ENCODE data around the gene STAC2.
A peak's percentile ranks its signal among the peaks of the same experiment; 100 is the strongest.
"Not testable (repeated sequence)": the region's sequence is repeated elsewhere in the genome, so short reads cannot be mapped to it uniquely, and the experiment has no call there.

Gene STAC2

DNA sequence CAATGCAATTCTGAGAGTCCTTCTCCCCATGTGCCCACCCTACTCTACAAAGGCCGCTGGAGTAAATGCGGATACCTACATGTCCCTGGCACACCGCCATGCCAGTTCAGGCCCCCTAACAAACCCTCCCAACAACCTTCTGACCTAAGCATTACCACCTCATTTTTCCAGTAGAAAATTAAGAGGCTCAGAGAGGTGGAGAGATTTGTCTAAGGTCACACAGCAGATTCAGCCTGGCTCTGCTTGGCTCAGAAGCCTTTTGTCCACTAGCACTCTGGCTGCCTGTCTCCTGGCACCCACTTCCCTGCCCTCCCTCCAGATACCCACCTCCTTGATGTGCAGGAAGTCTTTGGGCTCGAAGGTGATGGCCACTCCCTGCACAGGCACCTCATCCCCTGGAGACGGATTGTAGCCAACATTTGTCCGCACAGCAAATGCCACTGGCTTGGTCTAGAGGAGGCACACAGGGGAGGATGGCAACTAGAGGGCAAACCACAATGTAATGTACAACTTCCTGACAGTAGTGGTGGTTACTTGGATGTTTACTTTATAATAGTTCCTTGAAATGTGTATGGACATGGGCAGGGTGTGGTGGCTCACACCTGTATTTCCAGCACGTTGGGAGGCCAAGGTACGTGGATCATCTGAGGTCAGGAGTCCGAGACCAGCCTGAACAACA lies 38.5 kb downstream of the STAC2 start:
- DNase-seq (no peak), ATAC-seq (no peak)

- DNase-seq (no peak), ATAC-seq (no peak)
Measured at GRCh38 chr17:39186481-39187002, 39.2 kb downstream of the STAC2 start.

GRCh38 chr17:39183720-39184119 lies 42.0 kb downstream of the STAC2 start:
- ATAC-seq (no peak), DNase-seq (no peak)

- no peak for ATAC-seq
- DNase-seq: no peak
Measured at GRCh38 chr17:39183045-39183444, 42.7 kb downstream of the STAC2 start.

- no peak for ATAC-seq
Measured at GRCh38 chr17:39181303-39181702, 44.4 kb downstream of the STAC2 start.

GRCh38 chr17:39178536-39178935 lies 47.2 kb downstream of the STAC2 start:
- no peak for ATAC-seq
- DNase-seq: no peak

More at GRCh38 chr17:39181303-39181702, 44.4 kb downstream of the STAC2 start:
- DNase-seq: no peak

DNA sequence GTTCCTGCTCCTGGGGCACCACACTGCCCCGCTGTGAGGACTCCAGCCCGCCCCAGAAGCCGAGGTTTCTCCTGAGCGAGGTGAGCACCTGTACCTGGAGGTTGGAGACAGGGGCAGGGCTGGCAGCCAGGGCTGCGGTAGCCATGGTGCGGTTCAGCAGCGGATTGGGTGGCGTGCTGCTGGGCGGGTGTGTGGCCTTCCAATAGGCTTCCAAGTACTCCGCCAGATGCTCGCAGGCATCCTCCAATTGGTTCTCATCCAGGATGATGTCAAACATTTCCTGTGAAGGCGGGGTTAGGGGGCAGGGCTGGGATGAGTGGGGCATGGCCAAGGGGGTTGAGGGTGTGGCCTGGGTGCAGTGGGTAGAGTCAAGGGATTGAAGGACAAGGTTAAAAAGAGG lies 48.5 kb downstream of the STAC2 start:
- DNase-seq: no peak
- ATAC-seq: peak; percentile 9

GRCh38 chr17:39175695-39176093 lies 50.1 kb downstream of the STAC2 start:
- ATAC-seq: no peak

DNA sequence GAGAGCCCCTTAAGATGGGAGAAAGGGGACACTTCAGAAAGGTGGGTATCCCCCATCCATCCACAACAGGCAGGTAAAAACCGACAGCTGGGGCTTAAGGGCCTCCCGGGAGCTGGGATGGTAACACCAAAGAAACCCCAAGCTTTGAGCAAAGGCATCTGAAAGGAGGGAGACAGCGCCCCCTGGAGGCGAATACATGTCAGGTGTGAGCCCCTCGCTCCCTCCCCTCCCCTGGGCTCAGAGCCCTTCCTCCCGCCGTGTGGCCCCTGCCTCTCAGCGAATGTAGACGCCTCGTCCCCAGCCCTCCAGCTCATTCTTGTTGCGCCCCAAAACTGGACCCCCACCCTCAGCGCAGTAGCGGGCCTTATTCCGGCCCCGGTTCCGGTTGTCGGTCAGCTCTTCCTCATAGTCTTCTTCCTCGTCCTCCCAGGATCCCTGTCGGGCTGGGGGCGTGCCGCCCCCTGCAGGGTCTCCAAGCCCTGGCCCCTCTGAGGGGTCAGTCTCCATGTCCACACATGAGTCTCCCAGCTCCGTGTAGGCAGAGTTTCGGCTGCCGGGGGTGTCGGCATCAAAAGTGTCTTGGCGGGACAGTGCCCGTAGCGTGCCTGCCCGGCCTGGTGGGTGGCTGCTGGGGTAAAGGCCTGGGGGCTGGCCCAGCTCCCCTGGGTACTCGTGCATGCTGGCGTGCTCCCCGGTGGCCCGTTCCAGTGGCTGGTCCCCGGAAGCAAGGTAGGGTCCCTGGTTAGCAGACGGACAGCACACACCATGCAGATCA lies 50.6 kb downstream of the STAC2 start:
- peak; percentile 78 for ATAC-seq
- peak; percentile 80 for DNase-seq

More at GRCh38 chr17:39175695-39176093, 50.1 kb downstream of the STAC2 start:
- no peak for DNase-seq

GRCh38 chr17:39173526-39174274 lies 52.0 kb downstream of the STAC2 start:
- DNase-seq (no peak), ATAC-seq (no peak)

GRCh38 chr17:39173080-39173479 lies 52.7 kb downstream of the STAC2 start:
- ATAC-seq (no peak), DNase-seq (no peak)

GRCh38 chr17:39171933-39172332 lies 53.8 kb downstream of the STAC2 start:
- ATAC-seq: no peak
- no peak for DNase-seq

GRCh38 chr17:39170558-39170957 lies 55.2 kb downstream of the STAC2 start:
- no peak for DNase-seq
- ATAC-seq: no peak

DNA sequence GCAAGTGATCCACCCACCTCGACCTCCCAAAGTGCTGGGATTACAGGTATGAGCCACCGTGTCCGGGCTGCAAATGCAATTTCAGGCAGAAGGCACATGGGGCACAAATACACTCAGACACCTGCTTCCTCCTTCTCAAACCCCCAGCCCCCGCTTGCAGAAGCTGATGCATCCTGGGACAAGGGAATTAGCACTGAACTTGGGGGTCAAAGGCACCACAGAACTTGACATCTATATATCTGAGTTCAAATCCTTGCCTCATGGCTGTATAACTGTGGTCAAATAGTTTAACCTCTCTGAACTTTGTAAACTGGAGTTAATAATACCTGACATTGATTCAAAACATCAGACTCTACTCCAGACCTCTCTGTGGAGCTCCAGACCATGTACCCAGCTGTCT lies 55.6 kb downstream of the STAC2 start:
- no peak for DNase-seq
- no peak for ATAC-seq

DNA sequence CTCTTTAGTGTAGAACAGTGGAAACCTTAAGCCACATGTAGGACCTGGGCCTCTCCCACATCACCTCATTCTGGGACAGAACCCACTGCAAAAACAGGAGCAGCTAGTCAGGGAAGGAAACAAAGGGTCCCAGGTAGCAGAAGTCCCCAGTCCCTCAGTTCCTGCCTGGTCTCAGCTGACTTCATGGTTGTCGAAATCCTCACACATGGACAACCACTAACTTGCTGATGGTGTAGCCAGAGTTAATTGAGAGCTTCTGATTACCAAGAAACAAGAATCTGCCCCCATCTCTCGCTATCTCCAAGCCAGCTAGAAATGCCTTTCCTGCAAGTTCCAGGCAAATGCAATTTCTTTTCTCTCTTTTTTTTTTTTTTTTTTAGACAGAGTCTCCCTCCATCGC lies 56.2 kb downstream of the STAC2 start:
- DNase-seq (no peak), ATAC-seq (no peak)

- no peak for ATAC-seq
- no peak for DNase-seq
Measured at GRCh38 chr17:39169101-39169500, 56.6 kb downstream of the STAC2 start.

DNA sequence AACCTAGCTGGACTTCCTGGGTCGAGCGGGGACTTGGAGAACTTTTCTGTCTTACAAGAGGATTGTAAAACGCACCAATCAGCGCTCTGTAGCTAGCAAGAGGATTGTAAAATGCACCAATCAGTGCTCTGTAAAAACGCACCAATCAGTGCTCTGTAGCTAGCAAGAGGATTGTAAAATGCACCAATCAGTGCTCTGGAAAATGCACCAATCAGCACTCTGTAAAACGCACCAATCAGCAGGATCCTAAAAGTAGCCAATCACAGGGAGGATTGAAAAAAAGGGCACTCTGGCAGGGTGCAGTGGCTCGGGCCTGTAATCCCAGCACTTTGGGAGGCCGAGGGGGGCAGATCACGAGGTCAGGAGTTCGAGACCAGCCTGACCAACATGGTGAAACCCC lies 57.2 kb downstream of the STAC2 start:
- not testable (repeated sequence) for ATAC-seq, DNase-seq

DNA sequence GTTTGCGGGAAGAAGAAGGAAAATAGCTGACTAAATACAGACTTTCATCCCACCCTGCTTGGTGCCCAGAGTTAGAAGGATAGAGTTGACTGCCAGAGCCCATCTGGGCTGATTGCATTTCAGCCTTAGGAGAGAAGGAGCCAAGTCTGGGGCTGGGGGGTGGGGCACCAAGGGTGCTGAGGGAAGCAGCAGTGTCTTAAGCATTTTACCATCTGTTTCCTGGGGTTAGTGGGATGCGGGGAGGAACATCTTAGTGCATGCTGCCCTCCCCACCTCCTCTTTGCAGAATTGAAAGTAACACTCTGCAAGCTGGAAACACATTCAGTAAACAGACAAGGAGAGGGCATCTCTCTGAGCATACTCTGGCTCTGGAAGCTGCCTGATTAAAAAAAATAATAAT lies 58.3 kb downstream of the STAC2 start:
- DNase-seq (no peak), ATAC-seq (no peak)

DNA sequence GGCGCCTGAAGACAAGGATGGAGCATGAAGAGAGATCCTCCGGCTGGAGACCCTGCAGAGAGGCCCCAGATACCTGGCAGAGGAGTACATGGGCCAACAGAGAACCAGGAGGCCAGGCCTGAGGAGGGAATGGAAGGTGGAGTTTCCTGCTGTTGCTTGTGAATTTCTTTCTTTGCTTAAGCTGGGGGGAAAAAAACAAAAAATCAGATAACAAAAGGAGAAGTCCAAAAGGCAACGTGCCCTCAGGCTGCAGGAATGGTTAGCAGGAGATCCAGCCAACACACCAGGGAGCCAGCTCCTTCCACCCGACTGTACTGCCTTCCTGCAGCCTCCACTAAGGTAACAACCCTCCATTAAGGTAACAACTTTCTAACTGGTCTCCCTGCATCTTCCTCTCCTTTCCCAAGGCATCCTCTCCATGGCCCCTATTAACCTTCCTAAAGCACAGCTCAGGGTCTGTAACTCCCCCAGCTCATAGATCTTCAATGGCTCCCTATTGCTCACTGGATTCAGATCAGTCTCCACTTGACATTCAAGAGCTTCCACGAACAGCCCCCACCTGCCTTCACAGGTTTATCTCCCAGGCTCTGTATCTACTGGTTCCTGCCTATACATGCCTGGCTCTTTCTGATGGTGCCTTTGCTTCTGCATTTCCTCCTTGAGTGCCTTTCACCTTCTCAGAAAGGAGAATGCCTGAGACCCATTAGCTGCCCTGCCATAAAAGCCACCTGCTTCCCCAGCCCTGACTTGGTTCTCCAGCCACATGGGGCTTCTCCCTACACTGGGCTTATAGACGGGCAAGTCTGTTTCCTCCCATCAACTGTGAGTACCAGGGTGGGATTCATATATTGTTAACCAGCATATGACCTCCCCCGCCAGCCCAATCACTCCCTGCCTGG lies 59.1 kb downstream of the STAC2 start:
- DNase-seq: no peak
- ATAC-seq: no peak

DNA sequence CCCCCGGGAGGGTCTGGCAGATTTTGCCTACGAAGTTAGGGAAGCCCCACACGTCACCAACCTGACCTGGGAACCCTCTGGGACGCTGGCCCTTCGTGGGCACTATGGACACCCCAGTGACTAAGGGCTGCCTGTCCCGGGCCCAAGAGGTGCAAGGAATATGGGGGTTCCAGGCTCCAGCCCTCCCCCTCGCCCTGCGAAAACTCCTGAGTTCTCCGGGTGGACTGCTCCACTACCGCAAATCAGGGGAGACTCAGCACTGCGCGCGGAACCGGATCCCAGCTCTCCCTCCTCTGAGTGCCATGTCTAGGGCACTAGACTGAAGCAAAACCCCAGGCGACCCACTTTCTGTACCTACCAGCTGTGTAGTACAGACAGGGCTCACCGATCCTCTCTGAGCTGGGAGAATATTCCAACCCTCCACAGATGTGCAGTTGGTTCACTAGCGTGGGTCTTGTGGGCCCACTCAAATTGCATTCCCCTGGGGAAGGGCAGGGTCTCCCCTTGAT lies 59.9 kb downstream of the STAC2 start, which contains the start of gene ARL5C:
ARL5C (minus strand) TSS at position 321 of the 509 bp plus-strand sequence. CDS start 401 bp downstream, outside the sequence.
- DNase-seq (no peak), ATAC-seq (no peak)

- ATAC-seq (peak; percentile 5), DNase-seq (peak; percentile 20)
Measured at GRCh38 chr17:39165178-39165840, 60.4 kb downstream of the STAC2 start.

All from stimulated activated naive CD8-positive, alpha-beta T cell treated with anti-CD3 and anti-CD28 coated beads, Interleukin-15, Interleukin-2, amounts not matched to agents 100 U/mL and 50 U/mL, for 24 hours (primary cell).